ENCODE data around the gene NRBP1. TPM values are rescaled to one million over a fixed set of nuclear protein-coding genes. Genes with fewer than 3 reads are reported as not detected.

The NRBP1 gene
- total and polyA plus RNA-seq, 2 of the 4 experiments (the other 2 are of a cell fraction), result 120 to 155 TPM

- Histone ChIP-seq H3K4me1 (ENCODE audit: control insufficient read depth, insufficient read depth, low read length) (no peaks in the 10 kb centered on the region), H2BK5ac (ENCODE audit: low read depth, low read length, poor library complexity, severe bottlenecking) (no peak overlapping the region), H2AFZ (replicated peaks; ENCODE audit: low read length, poor library complexity) (no peak overlapping the region), H3K9ac (ENCODE audit: low read depth, low read length) (no peak overlapping the region), H2AK5ac (ENCODE audit: low read depth, low read length) (no peak overlapping the region), H4K20me1 (ENCODE audit: insufficient read depth, low read length) (peaks cover 42% of the 10 kb centered on the region), H3K79me1 (ENCODE audit: low read depth in 1 of 2, low read length in 2 of 2) (peaks cover 23 to 66% of the 10 kb centered on the region in 2 experiments), H4K5ac (ENCODE audit: low read depth, low read length) (no peak overlapping the region), H3K9me1 (ENCODE audit: insufficient read depth, low read length) (no peaks in the 10 kb centered on the region), H3K9me3 (ENCODE audit: control insufficient read depth, insufficient read depth, low read length) (no peaks in the 10 kb centered on the region), H3K23ac (ENCODE audit: low read depth, low read length) (no peak overlapping the region), H3K14ac (replicated peaks; ENCODE audit: low read depth, low read length) (no peak overlapping the region), H3K27me3 (ENCODE audit: control insufficient read depth, insufficient read depth, low read length) (no peaks in the 10 kb centered on the region), H3K4me3 (ENCODE audit: insufficient read depth, low read depth, low read length) (no peak overlapping the region), H4K91ac (ENCODE audit: insufficient read depth, low read depth, low read length) (no peak overlapping the region), H2AK9ac (replicated peaks; ENCODE audit: low read depth, low read length, poor library complexity) (no peak overlapping the region), H2BK15ac (ENCODE audit: low read depth, low read length) (no peak overlapping the region), H3K56ac (ENCODE audit: extremely low read depth, insufficient read depth, low read length) (no peak overlapping the region), H4K8ac (ENCODE audit: low read depth in 2 of 2, low read length in 2 of 2) (no peak overlapping the region), H3K36me3 (ENCODE audit: control insufficient read depth, insufficient read depth, low read length) (peaks cover 3% of the 10 kb centered on the region), H3K4me2 (ENCODE audit: low read depth, low read length) (no peak overlapping the region), H2BK20ac (ENCODE audit: low read depth, low read length) (no peak overlapping the region), H3K18ac (ENCODE audit: low read depth, low read length) (no peak overlapping the region), H3K27ac (ENCODE audit: insufficient read depth, low read length) (no peak overlapping the region), H2BK120ac (ENCODE audit: low read depth, low read length) (no peak overlapping the region), H3K4ac (ENCODE audit: low read depth, low read length) (no peak overlapping the region)
- POLR2A ChIA-PET (ENCODE audit: unreplicated experiment), result no interaction called here
- in situ Hi-C loops (cut with MboI; ENCODE audit: low sequenced_read_pairs), result no loop called here
- 98% methylated on average over 20 of the region's 33 CpGs; no CpG with 5 or more reads in 1 of the 2 experiments for WGBS, 2 experiments (ENCODE audit: extremely low coverage in 2 of 2, insufficient read length in 1 of 2)
- CTCF ChIA-PET, result no interaction called here
- BruUV-seq (replicated peaks), result no TSS peak
- TF ChIP-seq POLR2A (IDR thresholded peaks at IDR 0.05; ENCODE audit: low read depth, low read length) (no peak), RFX5 (IDR thresholded peaks at IDR 0.05; ENCODE audit: low read depth, low read length) (no peak), ELK1 (IDR thresholded peaks at IDR 0.05; ENCODE audit: borderline replicate concordance, low read depth, low read length) (no peak), MAZ (IDR thresholded peaks at IDR 0.05; ENCODE audit: borderline replicate concordance, low read depth, low read length) (no peak), SMC3 (IDR thresholded peaks at IDR 0.05; ENCODE audit: low read depth, low read length) (no peak), MXI1 (IDR thresholded peaks at IDR 0.05; ENCODE audit: borderline replicate concordance, low read depth, low read length) (no peak), CEBPB (IDR thresholded peaks at IDR 0.05; ENCODE audit: low read depth, low read length) (no peak), MAFK (IDR thresholded peaks at IDR 0.05; ENCODE audit: low read depth, low read length) (no peak), NFE2L2 (IDR thresholded peaks at IDR 0.05; ENCODE audit: low read depth, low read length) (no peak), RCOR1 (IDR thresholded peaks at IDR 0.05; ENCODE audit: insufficient replicate concordance, low read length) (no peak), FOS (IDR thresholded peaks at IDR 0.05; ENCODE audit: low read depth, low read length) (no peak)
- intact Hi-C loops (cut with micrococcal nuclease), result no loop called here
- ATAC-seq (ENCODE audit: low read depth) (no peak), DNase-seq (no peak)
- dilution Hi-C loops (cut with HindIII; ENCODE audit: low sequenced_read_pairs, unreplicated experiment), result no loop called here
Observed at GRCh38 chr2:27393225-27393624, 35.2 kb upstream of the NRBP1 start.

Measured in IMR-90 (cell line).